HepG2 (cell line): ENCODE data around the gene MYADML2. TPM values are rescaled to one million over a fixed set of nuclear protein-coding genes. Genes with fewer than 3 reads are reported as not detected.

Experiments
- ARID2 ChIP-seq: sonication (generic); formaldehyde crosslinking; IDR thresholded peaks from 2 replicates; pipeline ENCODE4 v1.8.1; 2022; ENCODE audit warnings: mild to moderate bottlenecking, missing genetic modification reagents, borderline replicate concordance
- CBX1 ChIP-seq: IDR thresholded peaks from one replicate; pipeline ENCODE4 v1.6.1; 2016; ENCODE audit warnings: antibody characterized with exemption, low read depth
- DNMT3B ChIP-seq: conservative IDR thresholded peaks from 2 replicates; pipeline ENCODE4 v1.6.1; 2016; ENCODE audit warnings: missing biosample characterization, control low read depth
- HNF4G ChIP-seq, 2 experiments: sonication (generic) in 1 of 2; formaldehyde crosslinking in 1 of 2; IDR thresholded peaks; 2 replicates each; pipeline versions ENCODE4 v1.4.0 to v1.6.1; 2011 to 2020; ENCODE audit warnings: borderline replicate concordance in 2 of 2, low read depth in 2 of 2, mild to moderate bottlenecking in 2 of 2, low read length in 1 of 2, missing genetic modification reagents in 1 of 2, moderate library complexity in 1 of 2
- MTF2 ChIP-seq: sonication (generic); formaldehyde crosslinking; IDR thresholded peaks from 2 replicates; pipeline ENCODE4 v1.5.0; 2020; ENCODE audit warnings: missing genetic modification reagents, borderline replicate concordance
- MXD4 ChIP-seq: IDR thresholded peaks from 2 replicates; pipeline ENCODE4 v1.6.1; 2016; ENCODE audit warnings: mild to moderate bottlenecking, missing biosample characterization, missing genetic modification reagents
- SNAPC4 ChIP-seq: sonication (generic); formaldehyde crosslinking; IDR thresholded peaks from 2 replicates; pipeline ENCODE4 v1.4.0; 2020; ENCODE audit warnings: mild to moderate bottlenecking, missing genetic modification reagents
- THYN1 ChIP-seq: sonication (generic); formaldehyde crosslinking; IDR thresholded peaks from 2 replicates; pipeline ENCODE4 v1.8.1; 2023; ENCODE audit warnings: low read depth, mild to moderate bottlenecking, moderate library complexity, missing genetic modification reagents, borderline replicate concordance
- ZKSCAN8 ChIP-seq: IDR thresholded peaks from 2 replicates; pipeline ENCODE4 v1.6.1; 2016; ENCODE audit warnings: borderline replicate concordance, missing genetic modification reagents, missing compliant biosample characterization
- ZNF318 ChIP-seq: sonication (generic); formaldehyde crosslinking; IDR thresholded peaks from 2 replicates; pipeline ENCODE4 v1.4.0; 2020; ENCODE audit warnings: mild to moderate bottlenecking, missing genetic modification reagents
- ZNF446 ChIP-seq: sonication (generic); formaldehyde crosslinking; IDR thresholded peaks from 2 replicates; pipeline ENCODE4 v1.5.0; 2020; ENCODE audit warnings: mild to moderate bottlenecking, missing genetic modification reagents
- ZNF773 ChIP-seq: sonication (generic); formaldehyde crosslinking; IDR thresholded peaks from 2 replicates; pipeline ENCODE4 v1.4.0; 2020; ENCODE audit warnings: missing genetic modification reagents, borderline replicate concordance
- ZNF790 ChIP-seq: sonication (generic); formaldehyde crosslinking; IDR thresholded peaks from 2 replicates; pipeline ENCODE4 v1.8.0; 2022; ENCODE audit warnings: missing genetic modification reagents, mild to moderate bottlenecking, borderline replicate concordance
- ZSCAN25 ChIP-seq: sonication (generic); formaldehyde crosslinking; IDR thresholded peaks from 2 replicates; pipeline ENCODE4 v1.8.0; 2022; ENCODE audit warnings: mild to moderate bottlenecking, missing genetic modification reagents
- polyA plus RNA-seq, 8 experiments: library from polyadenylated mRNA; depleted of rRNA in 3 of 8; stranded (reverse) in 7 of 8; unstranded in 1 of 8; fragments of >200 nt; fragmentation: Illumina TruSeq in 4 of 8; extraction: Trizol in 4 of 8; gene quantifications; 2 replicates each; pipeline versions ENCODE4 v1.2.1 to v1.2.3, GENCODE V29; 2011 to 2016; ENCODE audit warnings: low read depth in 4 of 8, missing spikeins in 1 of 8, mixed read lengths in 1 of 8; ENCODE audit not compliant: insufficient read depth in 1 of 8
- total RNA-seq, 5 experiments: library from RNA; depleted of rRNA; stranded (reverse); fragments of >200 nt; fragmentation: Illumina TruSeq; extraction: Trizol; gene quantifications; 2 replicates each; pipeline ENCODE4 v1.2.3, GENCODE V29; 2016; ENCODE audit warnings: low read depth in 1 of 5

Gene MYADML2
- total and polyA plus RNA-seq, 2 of the 13 experiments (the other 11 are each of a cell fraction or from before 2014, with no cell fraction given), result not detected

- no peak for TF ChIP-seq ARID2
- no peak; the same call in 1 of the 2 replicates for TF ChIP-seq ZNF773
- no peak for TF ChIP-seq THYN1 (CRISPR knock-in tag)
- TF ChIP-seq ZNF790 (CRISPR knock-in tag), result no peak
- peak; percentile 95 for TF ChIP-seq MXD4
- peak; percentile 92; the same call in 1 of the 2 replicates for TF ChIP-seq ZNF318
- peak; percentile 92 for TF ChIP-seq CBX1
- peak; percentile 80; the same call in 1 of the 2 replicates for TF ChIP-seq ZNF446 (CRISPR knock-in tag)
- 0 out of 2 replicates have a peak, but pooled peaks have one; percentile 8 for TF ChIP-seq MTF2 (CRISPR knock-in tag)
- peak; percentile 94 for TF ChIP-seq ZKSCAN8 (CRISPR knock-in tag)
- peak; percentile 65; the same call in 1 of the 2 replicates for TF ChIP-seq HNF4G (IDR thresholded peaks at IDR 0.05; ENCODE audit: borderline replicate concordance, low read depth, low read length)
- TF ChIP-seq HNF4G (CRISPR knock-in tag; IDR thresholded peaks at IDR 0.05; ENCODE audit: borderline replicate concordance, low read depth), result no peak; the same call in 1 of the 2 replicates
- TF ChIP-seq SNAPC4 (CRISPR knock-in tag), result no peak
- peak; percentile 36; the same call in 1 of the 2 replicates for TF ChIP-seq ZSCAN25 (CRISPR knock-in tag)
- TF ChIP-seq DNMT3B, result no peak
Measured at GRCh38 chr17:81966343-81967243, 19.6 kb upstream of the MYADML2 start (continued).
